OCI-LY3 (cell line): ENCODE results near the gene TENM4.

Source experiments
- H2AFZ ChIP-seq: fragments of 200-600, 300-600 bp; shearing (Covaris generic); 2 replicates; pipeline ENCODE4 v1.6.0; 2014; ENCODE audit warnings: antibody characterized with exemption, low read depth, low read length
- H3K27ac ChIP-seq: fragments of 200-600, 300-600 bp; sonication (generic); 2 replicates; pipeline ENCODE4 v1.5.1; 2014; ENCODE audit warnings: mild to moderate bottlenecking, low read length, moderate library complexity, mixed read lengths
- H3K27me3 ChIP-seq: fragments of 200-600, 300-600 bp; sonication (generic); 2 replicates; pipeline ENCODE4 v1.6.1; 2014; ENCODE audit warnings: low read depth, low read length, mixed read lengths
- H3K36me3 ChIP-seq: fragments of 200-600, 300-600 bp; sonication (generic); replicated peaks from 2 replicates; pipeline ENCODE3; 2014; ENCODE audit warnings: low read depth, low read length, mixed read lengths
- H3K4me1 ChIP-seq: fragments of 300-600, 200-600 bp; sonication (generic); 2 replicates; pipeline ENCODE4 v1.6.1; 2014; ENCODE audit warnings: low read length, mixed read lengths
- H3K4me2 ChIP-seq: fragments of 200-600, 300-600 bp; sonication (generic); 2 replicates; pipeline ENCODE4 v1.6.1; 2014; ENCODE audit warnings: low read length, mixed read lengths
- H3K4me3 ChIP-seq: fragments of 300-600, 200-600 bp; sonication (generic); 2 replicates; pipeline ENCODE4 v1.5.1; 2014; ENCODE audit warnings: antibody characterized with exemption, mild to moderate bottlenecking, low read length, moderate library complexity
- H3K79me2 ChIP-seq: fragments of 300-600, 200-600 bp; shearing (Covaris generic); 2 replicates; pipeline ENCODE4 v1.6.1; 2014; ENCODE audit warnings: mild to moderate bottlenecking, low read length, mixed read lengths
- H3K9ac ChIP-seq: fragments of 300-600, 200-600 bp; shearing (Covaris generic); 2 replicates; pipeline ENCODE4 v1.6.0; 2014; ENCODE audit warnings: mild to moderate bottlenecking, low read length, moderate library complexity
- H3K9me3 ChIP-seq: fragments of 200-600, 300-600 bp; shearing (Covaris generic); 2 replicates; pipeline ENCODE4 v1.6.1; 2014; ENCODE audit warnings: low read length, mixed read lengths; ENCODE audit not compliant: insufficient read depth
- H4K20me1 ChIP-seq: fragments of 200-600, 300-600 bp; sonication (generic); 2 replicates; pipeline ENCODE4 v1.6.1; 2016; ENCODE audit warnings: low read length, mixed read lengths; ENCODE audit not compliant: insufficient read depth
- CTCF ChIP-seq: fragments of 200-600, 300-600 bp; sonication (generic); IDR thresholded peaks from 2 replicates; pipeline ENCODE4 v1.5.1; 2014; ENCODE audit warnings: antibody characterized with exemption, low read length, low read depth
- EZH2phosphoT487 ChIP-seq: fragments of 200-600 bp; shearing (Covaris generic); IDR thresholded peaks from 2 replicates; pipeline ENCODE4 v1.6.1; 2018; ENCODE audit warnings: antibody characterized with exemption, mixed run types, low read depth

Gene TENM4

GRCh38 chr11:78921509-78921908 lies 519.3 kb downstream of the TENM4 start:
- no peaks in the 10 kb centered on the region for H3K36me3 ChIP-seq
- no peaks in the 10 kb centered on the region for H3K79me2 ChIP-seq
- H2AFZ ChIP-seq = no peak overlapping the region
- H3K4me3 ChIP-seq = no peak overlapping the region
- no peak overlapping the region for H3K9ac ChIP-seq
- H3K27ac ChIP-seq = no peak overlapping the region
- no peaks in the 10 kb centered on the region for H3K4me1 ChIP-seq
- no peak overlapping the region for H3K4me2 ChIP-seq
- H3K9me3 ChIP-seq = no peaks in the 10 kb centered on the region
- no peaks in the 10 kb centered on the region for H3K27me3 ChIP-seq
- no peaks in the 10 kb centered on the region for H4K20me1 ChIP-seq
- TF ChIP-seq EZH2phosphoT487 = no peak
- no peak for TF ChIP-seq CTCF

DNA sequence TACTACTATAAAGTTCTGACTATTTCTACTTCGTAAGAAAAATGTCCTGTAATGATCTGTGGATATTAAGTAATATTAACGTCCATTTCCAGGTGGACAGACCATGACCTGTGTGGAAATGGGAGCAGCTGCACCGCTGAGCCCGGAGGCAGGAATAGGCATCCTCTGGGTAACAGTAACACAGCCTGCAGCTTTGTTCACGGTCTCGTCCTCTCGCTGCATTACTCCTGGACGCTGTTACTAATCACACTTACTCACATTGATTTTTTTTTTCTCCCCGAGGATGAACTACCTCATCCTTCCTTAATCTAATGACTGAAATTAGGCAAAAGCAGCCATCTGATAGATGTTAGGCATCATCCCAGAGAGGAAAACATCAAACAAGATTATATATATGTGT lies 520.5 kb downstream of the TENM4 start:
- no peak overlapping the region for H3K9ac ChIP-seq
- H3K4me3 ChIP-seq = no peak overlapping the region
- no peak overlapping the region for H2AFZ ChIP-seq
- H4K20me1 ChIP-seq = no peaks in the 10 kb centered on the region
- no peaks in the 10 kb centered on the region for H3K27me3 ChIP-seq
- no peaks in the 10 kb centered on the region for H3K4me1 ChIP-seq
- no peak overlapping the region for H3K4me2 ChIP-seq
- H3K27ac ChIP-seq = no peak overlapping the region
- no peaks in the 10 kb centered on the region for H3K79me2 ChIP-seq
- H3K9me3 ChIP-seq = no peaks in the 10 kb centered on the region
- TF ChIP-seq CTCF = no peak
- no peak for TF ChIP-seq EZH2phosphoT487
- H3K36me3 ChIP-seq = no peaks in the 10 kb centered on the region

DNA sequence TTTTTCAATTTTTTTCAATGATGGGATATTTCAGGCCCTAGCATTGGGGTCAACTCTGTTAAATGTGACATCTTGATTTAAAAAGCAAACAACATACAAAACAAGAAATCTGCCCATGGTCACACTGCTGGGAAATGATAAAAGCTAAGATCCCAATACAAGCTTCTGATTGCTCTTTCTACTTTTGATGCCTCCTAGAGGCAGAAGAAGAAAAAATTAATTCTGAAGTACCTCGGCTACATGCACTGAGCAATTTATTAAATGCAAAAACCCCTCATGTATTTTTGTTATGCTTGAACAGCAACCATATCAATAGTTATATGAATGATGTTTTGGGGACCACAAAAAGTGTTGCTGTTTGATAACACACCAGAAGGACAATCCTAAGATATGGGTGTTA lies 524.1 kb downstream of the TENM4 start:
- peaks cover 3% of the 10 kb centered on the region; the same call in 1 of the 2 replicates for H4K20me1 ChIP-seq
- TF ChIP-seq CTCF (peak; percentile 27; the same call in 1 of the 2 replicates), EZH2phosphoT487 (no peak)
- no peaks in the 10 kb centered on the region for H3K27me3 ChIP-seq
- peaks cover 10% of the 10 kb centered on the region for H3K4me1 ChIP-seq
- H3K4me3 ChIP-seq = no peak overlapping the region
- H3K4me2 ChIP-seq = no peak overlapping the region
- H2AFZ ChIP-seq = no peak overlapping the region
- H3K27ac ChIP-seq = no peak overlapping the region
- no peaks in the 10 kb centered on the region for H3K9me3 ChIP-seq
- H3K36me3 ChIP-seq = no peaks in the 10 kb centered on the region
- H3K79me2 ChIP-seq = no peaks in the 10 kb centered on the region
- H3K9ac ChIP-seq = no peak overlapping the region

- no peaks in the 10 kb centered on the region for H3K27me3 ChIP-seq
- H3K4me1 ChIP-seq = peaks cover 10% of the 10 kb centered on the region
- H3K4me2 ChIP-seq = no peak overlapping the region
- H3K79me2 ChIP-seq = no peaks in the 10 kb centered on the region
- no peaks in the 10 kb centered on the region for H3K36me3 ChIP-seq
- no peaks in the 10 kb centered on the region for H3K9me3 ChIP-seq
- no peak overlapping the region for H3K27ac ChIP-seq
- TF ChIP-seq CTCF (no peak), EZH2phosphoT487 (no peak)
- H3K4me3 ChIP-seq = no peak overlapping the region
- H3K9ac ChIP-seq = no peak overlapping the region
- H4K20me1 ChIP-seq = peaks cover 3% of the 10 kb centered on the region; the same call in 1 of the 2 replicates
- no peak overlapping the region for H2AFZ ChIP-seq
Measured at GRCh38 chr11:78914503-78914902, 526.3 kb downstream of the TENM4 start.
